H9 (cell line): ENCODE measurements around the gene ASPA. TPM values are rescaled to one million over a fixed set of nuclear protein-coding genes. Genes with fewer than 3 reads are reported as not detected.

Source experiments
- DNase-seq: peaks from one replicate; pipeline ENCODE4 v3.0.0-alpha.2; 2017
- H2AFZ ChIP-seq: one replicate; pipeline ENCODE4 v1.6.1; 2013; ENCODE audit warnings: mild to moderate bottlenecking, low read length, control low read depth, moderate library complexity
- H2AK5ac ChIP-seq: 2 replicates; pipeline ENCODE4 v1.6.1; 2013; ENCODE audit warnings: low read length, control low read depth, mixed read lengths; ENCODE audit not compliant: insufficient read length
- H2BK120ac ChIP-seq: one replicate; pipeline ENCODE4 v1.6.1; 2013; ENCODE audit warnings: low read depth, mild to moderate bottlenecking, low read length, control low read depth, inconsistent platforms; ENCODE audit not compliant: poor library complexity, severe bottlenecking
- H2BK12ac ChIP-seq: 2 replicates; pipeline ENCODE4 v1.6.1; 2013; ENCODE audit warnings: low read length, control low read depth, mixed read lengths, low read depth; ENCODE audit not compliant: insufficient read length
- H2BK15ac ChIP-seq: 2 replicates; pipeline ENCODE4 v1.6.1; 2013; ENCODE audit warnings: low read depth, low read length, control low read depth
- H2BK20ac ChIP-seq: one replicate; pipeline ENCODE4 v1.6.1; 2013; ENCODE audit warnings: low read depth, mild to moderate bottlenecking, low read length, control low read depth, inconsistent platforms; ENCODE audit not compliant: poor library complexity, severe bottlenecking
- H2BK5ac ChIP-seq: 2 replicates; pipeline ENCODE4 v1.6.1; 2013; ENCODE audit warnings: low read length, control low read depth, mixed read lengths; ENCODE audit not compliant: insufficient read length
- H3K14ac ChIP-seq: 2 replicates; pipeline ENCODE4 v1.6.1; 2013; ENCODE audit warnings: low read length, control low read depth; ENCODE audit not compliant: insufficient read depth
- H3K18ac ChIP-seq: 2 replicates; pipeline ENCODE4 v1.6.1; 2013; ENCODE audit warnings: low read depth, mild to moderate bottlenecking, mixed read lengths, low read length, control low read depth; ENCODE audit not compliant: insufficient read length
- H3K23ac ChIP-seq: 2 replicates; pipeline ENCODE4 v1.6.1; 2013; ENCODE audit warnings: low read length, control low read depth, mixed read lengths, low read depth; ENCODE audit not compliant: insufficient read length
- H3K23me2 ChIP-seq: 2 replicates; pipeline ENCODE4 v1.6.1; 2013; ENCODE audit warnings: low read depth, mild to moderate bottlenecking, mixed read lengths, low read length, control low read depth; ENCODE audit not compliant: insufficient read length, poor library complexity, severe bottlenecking
- H3K27ac ChIP-seq: 2 replicates; pipeline ENCODE4 v1.5.1; 2013; ENCODE audit warnings: low read length, control low read depth, mixed read lengths, low read depth; ENCODE audit not compliant: insufficient read length
- H3K27me3 ChIP-seq: 2 replicates; pipeline ENCODE4 v1.6.1; 2013; ENCODE audit warnings: low read length, control low read depth, inconsistent platforms; ENCODE audit not compliant: insufficient read depth
- H3K4ac ChIP-seq: 2 replicates; pipeline ENCODE4 v1.6.1; 2013; ENCODE audit warnings: low read depth, mild to moderate bottlenecking, control low read depth, inconsistent platforms, low read length, moderate library complexity
- H3K4me1 ChIP-seq: 2 replicates; pipeline ENCODE4 v1.6.1; 2013; ENCODE audit warnings: low read length, control low read depth, inconsistent platforms; ENCODE audit not compliant: insufficient read depth
- H3K4me2 ChIP-seq: 2 replicates; pipeline ENCODE4 v1.6.1; 2013; ENCODE audit warnings: low read length, control low read depth, mixed read lengths; ENCODE audit not compliant: insufficient read length, insufficient read depth
- H3K56ac ChIP-seq: 2 replicates; pipeline ENCODE4 v1.6.1; 2013; ENCODE audit warnings: low read depth, mild to moderate bottlenecking, mixed read lengths, low read length, control low read depth; ENCODE audit not compliant: insufficient read length
- H3K79me1 ChIP-seq: 2 replicates; pipeline ENCODE4 v1.6.1; 2013; ENCODE audit warnings: low read depth, mild to moderate bottlenecking, moderate library complexity, low read length, control low read depth, inconsistent platforms; ENCODE audit not compliant: insufficient read depth, poor library complexity, severe bottlenecking
- H3K79me2 ChIP-seq: 2 replicates; pipeline ENCODE4 v1.6.1; 2013; ENCODE audit warnings: low read length, control low read depth, inconsistent platforms; ENCODE audit not compliant: insufficient read depth
- H3K9ac ChIP-seq: 2 replicates; pipeline ENCODE4 v1.6.1; 2013; ENCODE audit warnings: low read length, control low read depth, mixed read lengths; ENCODE audit not compliant: insufficient read length; ENCODE audit errors: extremely low read depth
- H3K9me3 ChIP-seq: one replicate; pipeline ENCODE4 v1.6.1; 2013; ENCODE audit warnings: low read depth, low read length, inconsistent platforms; ENCODE audit not compliant: control insufficient read depth
- H3T11ph ChIP-seq: one replicate; pipeline ENCODE4 v1.6.1; 2013; ENCODE audit warnings: mild to moderate bottlenecking, low read length, control low read depth, inconsistent platforms
- H4K20me1 ChIP-seq: one replicate; pipeline ENCODE4 v1.6.1; 2013; ENCODE audit not compliant: control insufficient read depth, insufficient read length, insufficient read depth
- H4K5ac ChIP-seq: 2 replicates; pipeline ENCODE4 v1.6.1; 2013; ENCODE audit warnings: low read depth, mild to moderate bottlenecking, mixed read lengths, low read length, control low read depth; ENCODE audit not compliant: insufficient read length
- H4K8ac ChIP-seq: replicated peaks from 2 replicates; pipeline ENCODE4 v1.6.1; 2013; ENCODE audit warnings: low read length, control low read depth, mixed read lengths, low read depth; ENCODE audit not compliant: insufficient read length
- H4K91ac ChIP-seq: 2 replicates; pipeline ENCODE4 v1.6.1; 2013; ENCODE audit warnings: low read depth, mild to moderate bottlenecking, moderate library complexity, mixed read lengths, low read length, control low read depth; ENCODE audit not compliant: insufficient read length
- H3K27ac Mint-ChIP-seq, 3 experiments: 2 replicates in 2 of 3; 3 replicates in 1 of 3; pipeline ENCODE4 v1.8.0; 2020 to 2021; ENCODE audit warnings: mixed read lengths in 3 of 3, mild to moderate bottlenecking in 1 of 3, moderate library complexity in 1 of 3
- H3K27me3 Mint-ChIP-seq: 2 replicates; pipeline ENCODE4 v1.8.0; 2021; ENCODE audit warnings: low read depth, mild to moderate bottlenecking, moderate library complexity, mixed read lengths
- H3K36me3 Mint-ChIP-seq, 3 experiments: 2 replicates in 2 of 3; 3 replicates in 1 of 3; pipeline ENCODE4 v1.8.0; 2020 to 2021; ENCODE audit warnings: low read depth in 3 of 3, mixed read lengths in 3 of 3; ENCODE audit not compliant: insufficient read depth in 1 of 3
- H3K4me1 Mint-ChIP-seq, 2 experiments: 2 replicates each; pipeline ENCODE4 v1.8.0; 2020; ENCODE audit warnings: mixed read lengths in 2 of 2
- H3K4me3 Mint-ChIP-seq, 2 experiments: 2 replicates in 1 of 2; 3 replicates in 1 of 2; pipeline ENCODE4 v1.8.0; 2020 to 2021; ENCODE audit warnings: mild to moderate bottlenecking in 2 of 2, mixed read lengths in 2 of 2, moderate library complexity in 1 of 2
- H3K9me3 Mint-ChIP-seq, 2 experiments: 2 replicates in 1 of 2; 3 replicates in 1 of 2; pipeline ENCODE4 v1.8.0; 2020; ENCODE audit warnings: mild to moderate bottlenecking in 2 of 2, mixed read lengths in 2 of 2, moderate library complexity in 1 of 2
- WGBS: extraction: QIAGEN DNeasy Blood & Tissue Kit; methylation state at CpG from one replicate; pipeline ENCODE4 v1.1.7; 2013; ENCODE audit warnings: missing lambda C conversion rate, low lambda C conversion rate, mixed read lengths; ENCODE audit not compliant: insufficient read length; ENCODE audit errors: extremely low coverage; 5-methylcytosine and 5-hydroxymethylcytosine counted together
- total RNA-seq: library from RNA; stranded (reverse); gene quantifications from 2 replicates; pipeline ENCODE4 v1.2.1, GENCODE V29; 2021
- TF ChIP-seq, protein P1 (sequence below): fragments of 200-600 bp; sonication (generic); conservative IDR thresholded peaks from 3 replicates; pipeline ENCODE4 v1.8.0; 2021; ENCODE audit warnings: antibody characterized with exemption, mild to moderate bottlenecking

ASPA gene
- total RNA-seq, 1 experiment from 2014 or later: not detected

GRCh38 chr17:3526971-3527370 is 51.2 kb downstream of the ASPA start:
- Histone ChIP-seq H3K79me1 (no peaks in the 10 kb centered on the region), H3K14ac (no peak overlapping the region), H4K20me1 (no peaks in the 10 kb centered on the region), H3K9me3 (no peaks in the 10 kb centered on the region), H4K8ac (no peak overlapping the region), H3K4ac (no peak overlapping the region), H3K4me1 (no peaks in the 10 kb centered on the region), H2AK5ac (no peak overlapping the region), H4K5ac (no peak overlapping the region), H3K23me2 (no peaks in the 10 kb centered on the region), H3K9ac (no peak overlapping the region), H2BK20ac (no peak overlapping the region), H2BK5ac (no peak overlapping the region), H3K23ac (no peak overlapping the region), H3T11ph (no peak overlapping the region), H3K79me2 (no peaks in the 10 kb centered on the region), H2BK12ac (no peak overlapping the region), H4K91ac (no peak overlapping the region), H3K56ac (no peak overlapping the region), H2BK15ac (no peak overlapping the region), H3K27ac (no peak overlapping the region), H2BK120ac (no peak overlapping the region), H2AFZ (no peak overlapping the region), H3K18ac (no peak overlapping the region), H3K4me2 (no peak overlapping the region), H3K27me3 (no peaks in the 10 kb centered on the region)
- Mint-ChIP-seq H3K9me3 (no peaks in the 10 kb centered on the region), H3K36me3 (no peaks in the 10 kb centered on the region), H3K27me3 (no peaks in the 10 kb centered on the region), H3K4me1 (peaks cover 11 to 26% of the 10 kb centered on the region in 2 experiments), H3K4me3 (no peak overlapping the region), H3K27ac (no peak overlapping the region)
- TF ChIP-seq, protein P1, sequence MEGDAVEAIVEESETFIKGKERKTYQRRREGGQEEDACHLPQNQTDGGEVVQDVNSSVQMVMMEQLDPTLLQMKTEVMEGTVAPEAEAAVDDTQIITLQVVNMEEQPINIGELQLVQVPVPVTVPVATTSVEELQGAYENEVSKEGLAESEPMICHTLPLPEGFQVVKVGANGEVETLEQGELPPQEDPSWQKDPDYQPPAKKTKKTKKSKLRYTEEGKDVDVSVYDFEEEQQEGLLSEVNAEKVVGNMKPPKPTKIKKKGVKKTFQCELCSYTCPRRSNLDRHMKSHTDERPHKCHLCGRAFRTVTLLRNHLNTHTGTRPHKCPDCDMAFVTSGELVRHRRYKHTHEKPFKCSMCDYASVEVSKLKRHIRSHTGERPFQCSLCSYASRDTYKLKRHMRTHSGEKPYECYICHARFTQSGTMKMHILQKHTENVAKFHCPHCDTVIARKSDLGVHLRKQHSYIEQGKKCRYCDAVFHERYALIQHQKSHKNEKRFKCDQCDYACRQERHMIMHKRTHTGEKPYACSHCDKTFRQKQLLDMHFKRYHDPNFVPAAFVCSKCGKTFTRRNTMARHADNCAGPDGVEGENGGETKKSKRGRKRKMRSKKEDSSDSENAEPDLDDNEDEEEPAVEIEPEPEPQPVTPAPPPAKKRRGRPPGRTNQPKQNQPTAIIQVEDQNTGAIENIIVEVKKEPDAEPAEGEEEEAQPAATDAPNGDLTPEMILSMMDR: no peak
- WGBS: no CpG with 5 or more reads among the region's 10 CpGs
- DNase-seq: no peak
